ENCODE results near the gene HOXB8.

The HOXB8 gene

GRCh38 chr17:48596000-48596734, 18.9 kb downstream of the HOXB8 start:
- DNase-seq = no peak

GRCh38 chr17:48595278-48595999, 19.7 kb downstream of the HOXB8 start:
- no peak for DNase-seq

GRCh38 chr17:48594538-48595277, 20.4 kb downstream of the HOXB8 start:
- no peak for DNase-seq

- DNase-seq = peak; percentile 90
Measured at GRCh38 chr17:48593840-48594537, 21.1 kb downstream of the HOXB8 start.

- no peak for DNase-seq
Measured at GRCh38 chr17:48593126-48593829, 21.8 kb downstream of the HOXB8 start, which contains the start of gene HOXB5. Gene HOXB5 (minus strand): TSS chr17:48593779. CDS start chr17:48593682, 97 bp downstream.

GRCh38 chr17:48592577-48592976, 22.5 kb downstream of the HOXB8 start:
- DNase-seq = no peak

- DNase-seq = no peak
Measured at GRCh38 chr17:48592057-48592514, 23.0 kb downstream of the HOXB8 start.

DNA sequence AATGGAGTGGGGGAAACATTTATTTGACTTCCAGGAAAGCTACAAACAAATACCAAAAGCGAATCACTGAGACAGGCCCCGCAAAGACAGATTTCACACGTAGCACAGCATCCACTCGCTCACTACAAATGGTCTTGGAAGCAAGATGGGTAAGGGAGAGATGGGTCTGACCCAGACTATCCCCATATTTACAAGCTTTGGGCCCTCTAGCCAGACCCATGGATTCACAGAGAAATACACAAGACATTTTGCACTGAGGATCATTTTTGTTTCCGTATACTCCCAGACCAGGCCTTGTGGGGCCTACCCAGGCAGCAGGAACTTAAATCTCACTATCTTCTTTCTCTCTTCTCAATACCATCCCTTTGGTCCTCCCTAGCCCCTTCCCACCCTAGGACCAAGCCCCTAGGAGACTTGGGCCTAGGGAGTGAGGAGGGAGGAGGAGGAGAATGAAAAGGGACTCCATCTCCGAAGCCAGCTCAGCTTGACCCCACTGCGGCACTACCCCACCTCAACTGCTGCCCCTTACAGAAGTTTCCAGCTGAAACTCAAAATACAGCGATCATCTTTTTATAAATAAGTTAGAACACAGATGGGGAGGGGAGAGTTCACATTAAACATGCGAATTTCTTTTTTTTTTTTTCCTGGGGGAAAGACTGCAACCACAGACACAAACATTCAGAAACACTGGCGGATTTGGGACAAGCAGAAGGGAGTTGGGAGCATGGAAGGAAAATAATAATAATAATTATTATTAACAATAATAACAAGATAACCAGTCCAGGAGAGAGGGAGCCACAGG, 23.6 kb downstream of the HOXB8 start:
- no peak for DNase-seq

DNA sequence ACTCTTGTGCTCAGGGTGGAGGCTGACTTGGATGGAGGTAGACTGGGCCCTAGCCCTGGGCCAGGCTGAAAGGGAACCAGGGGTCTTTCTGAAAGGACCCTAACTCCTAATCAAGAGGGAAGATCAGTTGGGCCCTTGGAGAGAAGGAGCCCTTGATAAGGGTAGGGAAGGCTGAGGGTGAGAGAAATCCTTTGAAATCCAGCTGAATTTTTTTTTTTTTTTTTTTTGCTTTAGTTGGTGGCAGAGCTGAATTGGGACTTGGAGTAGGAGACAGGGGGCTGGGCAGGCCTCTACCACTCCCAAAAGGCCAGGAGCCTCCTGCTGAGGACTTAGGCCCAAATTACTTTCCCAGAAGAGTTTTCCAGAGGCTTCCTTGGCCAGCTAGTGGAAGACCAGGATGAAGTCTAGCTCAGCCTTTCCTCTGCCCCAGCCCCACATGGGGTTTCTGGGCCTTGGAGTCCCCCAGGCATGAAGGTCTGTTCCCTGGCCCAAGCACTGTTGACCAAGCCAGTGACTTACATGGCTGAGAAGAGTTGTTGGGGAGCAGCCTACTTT, 24.4 kb downstream of the HOXB8 start:
- no peak for DNase-seq

GRCh38 chr17:48589831-48590606, 25.1 kb downstream of the HOXB8 start, which contains the start of gene HOXB3:
Gene HOXB3 (minus strand): TSS chr17:48590241. CDS start chr17:48552474, 37,767 bp downstream.
- peak; percentile 66 for DNase-seq

- no peak for DNase-seq
Measured at GRCh38 chr17:48589060-48589830, 25.8 kb downstream of the HOXB8 start.

DNA sequence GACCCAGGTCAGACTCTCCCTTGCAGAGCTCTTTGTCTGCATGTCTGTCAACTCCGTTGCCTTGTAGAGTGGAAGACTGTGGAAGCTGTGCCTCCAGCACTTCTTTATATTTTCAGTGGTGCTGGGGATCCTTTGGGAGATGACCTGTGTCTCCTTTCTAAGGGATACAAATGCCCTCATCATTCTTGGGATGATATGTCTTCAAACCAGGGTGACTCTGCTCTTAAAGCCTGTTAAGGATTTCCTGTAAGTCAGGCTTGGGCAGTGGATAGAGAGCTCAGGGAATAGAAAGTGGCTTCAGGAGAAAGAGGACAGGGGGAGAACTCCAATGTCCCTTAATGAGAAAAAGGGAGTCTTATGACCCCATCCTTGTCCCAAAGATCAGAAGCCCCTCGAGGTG, 26.6 kb downstream of the HOXB8 start:
- DNase-seq = no peak

DNA sequence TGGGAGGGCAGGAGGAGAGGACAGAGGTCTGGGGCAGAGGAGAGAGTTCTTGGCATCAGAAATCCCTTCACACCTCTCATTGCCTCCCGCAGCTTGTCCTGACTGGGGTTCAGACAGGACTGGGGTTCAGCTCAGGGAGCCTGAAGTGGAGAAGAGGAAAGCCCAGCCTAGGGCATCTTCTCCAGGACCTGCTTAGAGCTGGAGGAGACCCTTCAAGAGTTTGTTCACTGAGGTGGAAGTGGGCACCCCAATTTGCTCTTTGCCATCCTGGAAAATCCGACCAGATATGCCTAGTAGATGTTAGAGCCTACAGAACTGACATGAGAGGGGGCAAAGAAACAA, 27.0 kb downstream of the HOXB8 start:
- DNase-seq = no peak

GRCh38 chr17:48587276-48588073, 27.6 kb downstream of the HOXB8 start:
- DNase-seq = no peak

GRCh38 chr17:48586355-48587258, 28.5 kb downstream of the HOXB8 start:
- DNase-seq = no peak

- peak; percentile 57 for DNase-seq
Measured at GRCh38 chr17:48584223-48584741, 30.8 kb downstream of the HOXB8 start.

DNA sequence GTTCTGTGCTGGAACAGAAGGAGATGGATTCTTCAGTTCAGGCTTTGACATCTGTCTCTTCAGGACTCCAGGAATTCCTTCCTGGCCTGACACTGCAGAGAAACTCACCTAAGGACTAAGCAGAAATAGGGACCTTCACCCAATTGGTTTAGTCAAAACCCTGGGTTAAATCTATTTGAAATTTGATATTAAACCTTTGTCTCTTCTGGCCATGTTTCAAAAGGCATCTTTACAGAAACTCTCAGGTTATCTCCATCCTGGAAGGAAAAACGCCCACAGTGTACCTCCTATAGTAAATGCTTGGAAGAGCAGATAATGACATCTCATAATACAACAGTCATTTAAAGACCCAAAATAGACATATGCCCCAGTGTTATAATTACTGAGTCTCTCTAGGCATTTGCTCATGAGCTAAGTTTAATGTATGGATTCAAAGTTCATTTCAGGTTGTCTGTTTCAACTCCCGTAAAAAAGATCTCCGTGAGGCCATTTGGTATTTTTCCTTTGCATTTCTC, 31.3 kb downstream of the HOXB8 start:
- no peak for DNase-seq
